Testis (tissue), 2 donors: ENCODE measurements around the gene SOCS6.

ENCODE experiments used
- POLR2A ChIP-seq: fragments of 450-650 bp; IDR thresholded peaks from one replicate; pipeline ENCODE4 v1.6.1; 2017; ENCODE audit warnings: antibody characterized with exemption, mild to moderate bottlenecking, moderate library complexity
- TF ChIP-seq, protein P1 (sequence below), 3 experiments: fragments of 450-650 bp in 2 of 3; fragments of 200-600 bp in 1 of 3; sonication (generic) in 1 of 3; IDR thresholded peaks; one replicate each; pipeline ENCODE4 v1.5.1; 2016 to 2019; ENCODE audit warnings: antibody characterized with exemption in 3 of 3, mild to moderate bottlenecking in 2 of 3, moderate library complexity in 1 of 3

DNA sequence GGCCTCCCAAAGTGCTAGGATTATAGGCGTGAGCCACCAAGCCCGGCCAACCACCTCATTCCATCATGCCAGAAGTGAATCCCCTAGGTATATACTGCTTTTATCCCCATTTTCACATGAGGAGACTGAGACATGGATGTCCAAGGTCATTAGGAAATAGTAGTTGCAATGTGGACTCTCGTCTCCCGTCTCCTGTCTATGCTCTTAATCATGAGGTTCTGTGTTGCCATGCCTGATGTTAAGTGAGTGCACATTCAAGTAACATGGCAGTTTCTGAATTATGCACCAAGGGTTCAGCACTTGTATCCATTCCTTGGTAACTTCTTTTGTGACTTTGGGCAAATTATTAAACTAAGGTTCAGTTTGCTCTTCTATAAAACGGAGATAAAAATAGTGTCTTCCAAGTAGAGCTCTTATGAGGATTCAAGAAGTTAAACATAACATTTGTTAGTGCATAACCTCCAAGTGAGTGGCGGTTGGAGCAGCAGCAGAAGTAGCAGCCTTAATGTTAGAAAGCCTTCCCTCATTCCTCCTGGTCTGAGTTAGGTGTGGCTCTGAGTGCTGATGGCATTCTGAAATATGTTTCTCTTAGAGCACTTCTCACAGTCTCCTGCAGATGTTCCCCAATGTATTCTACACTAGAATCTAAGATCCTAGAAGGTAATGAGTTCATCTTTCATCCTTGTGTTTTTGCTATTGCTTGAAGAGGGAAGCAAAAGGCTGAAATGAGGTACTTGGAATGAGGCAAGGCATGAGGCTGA is 21.9 kb downstream of the SOCS6 start:
- no peak for TF ChIP-seq POLR2A
- TF ChIP-seq, protein P1, sequence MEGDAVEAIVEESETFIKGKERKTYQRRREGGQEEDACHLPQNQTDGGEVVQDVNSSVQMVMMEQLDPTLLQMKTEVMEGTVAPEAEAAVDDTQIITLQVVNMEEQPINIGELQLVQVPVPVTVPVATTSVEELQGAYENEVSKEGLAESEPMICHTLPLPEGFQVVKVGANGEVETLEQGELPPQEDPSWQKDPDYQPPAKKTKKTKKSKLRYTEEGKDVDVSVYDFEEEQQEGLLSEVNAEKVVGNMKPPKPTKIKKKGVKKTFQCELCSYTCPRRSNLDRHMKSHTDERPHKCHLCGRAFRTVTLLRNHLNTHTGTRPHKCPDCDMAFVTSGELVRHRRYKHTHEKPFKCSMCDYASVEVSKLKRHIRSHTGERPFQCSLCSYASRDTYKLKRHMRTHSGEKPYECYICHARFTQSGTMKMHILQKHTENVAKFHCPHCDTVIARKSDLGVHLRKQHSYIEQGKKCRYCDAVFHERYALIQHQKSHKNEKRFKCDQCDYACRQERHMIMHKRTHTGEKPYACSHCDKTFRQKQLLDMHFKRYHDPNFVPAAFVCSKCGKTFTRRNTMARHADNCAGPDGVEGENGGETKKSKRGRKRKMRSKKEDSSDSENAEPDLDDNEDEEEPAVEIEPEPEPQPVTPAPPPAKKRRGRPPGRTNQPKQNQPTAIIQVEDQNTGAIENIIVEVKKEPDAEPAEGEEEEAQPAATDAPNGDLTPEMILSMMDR (IDR thresholded peaks at IDR 0.05): no peak
